HG03039 (cell line): Measurements from ENCODE around the gene SNX9.

Source experiments
- ATAC-seq: cut with Tn5 transposase; IDR thresholded peaks from one replicate; pipeline ENCODE4 v1.9.1; 2021; ENCODE audit warnings: mild to moderate bottlenecking, moderate library complexity; ENCODE audit not compliant: unreplicated experiment

SNX9 gene

DNA sequence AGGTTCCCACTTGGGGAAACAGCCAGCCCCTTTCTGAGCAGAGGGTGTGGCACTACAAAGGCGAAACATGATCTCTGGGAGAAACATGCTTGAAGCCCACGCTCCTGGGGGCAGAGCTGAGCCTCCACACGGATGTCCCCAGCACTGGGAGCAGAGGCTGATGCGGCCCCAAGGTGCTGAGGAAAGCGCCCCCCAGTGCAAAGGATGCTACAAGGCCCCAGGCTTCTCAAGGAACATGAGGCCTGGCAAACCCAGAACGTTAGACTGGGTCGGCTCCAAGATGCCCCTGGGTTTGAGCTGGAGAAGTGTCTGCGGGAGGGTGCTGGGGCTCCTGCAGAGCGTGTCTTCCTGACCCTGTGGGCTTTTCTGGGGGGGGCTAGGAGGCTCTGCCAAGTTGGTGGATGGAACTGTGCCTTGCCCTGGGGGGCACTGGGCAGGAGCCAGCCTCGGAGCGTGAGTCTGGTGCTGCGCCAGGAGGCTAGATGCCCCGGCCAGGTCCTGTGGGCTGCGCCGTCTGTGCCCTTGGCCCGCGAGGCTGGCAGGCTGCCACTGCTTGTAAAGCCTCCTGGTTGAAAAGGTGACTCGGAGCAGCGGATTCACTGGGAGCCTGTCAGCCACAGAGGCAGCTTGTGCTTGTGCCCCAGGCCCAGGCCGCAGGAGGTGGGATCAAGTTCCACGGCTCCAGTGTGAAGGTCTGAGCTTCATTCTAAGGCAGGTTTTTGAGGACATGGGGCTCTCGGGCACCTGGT lies 166.7 kb downstream of the SNX9 start:
- ATAC-seq = no peak

- no peak for ATAC-seq
These were observed 167.4 kb downstream of the SNX9 start for GRCh38 chr6:157990321-157991066.

- no peak for ATAC-seq
These were observed 168.0 kb downstream of the SNX9 start for GRCh38 chr6:157991067-157991432.

DNA sequence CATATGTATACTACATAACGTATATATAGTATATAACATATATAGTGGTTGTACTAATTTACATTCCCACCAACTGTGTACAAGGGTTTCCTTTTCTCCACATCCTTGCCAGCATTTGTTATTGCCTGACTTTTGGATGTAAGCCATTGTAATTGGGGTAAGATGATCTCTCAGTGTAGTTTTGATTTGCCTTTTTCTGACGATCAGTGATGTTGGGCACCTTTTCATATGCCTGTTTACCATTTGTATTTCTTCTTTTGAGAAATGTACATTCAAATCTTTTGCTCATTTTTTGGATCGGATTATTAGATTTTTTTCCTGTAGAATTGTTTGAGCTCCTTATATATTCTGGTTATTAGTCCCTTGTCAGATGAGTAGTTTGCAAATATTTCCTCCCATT lies 170.0 kb downstream of the SNX9 start:
- ATAC-seq = no peak

GRCh38 chr6:157994125-157994795 lies 171.2 kb downstream of the SNX9 start:
- ATAC-seq = no peak
